Right ventricle myocardium inferior (tissue), 1 donor: ENCODE data around the gene SIRPB1. TPM values are rescaled to one million over a fixed set of nuclear protein-coding genes. Genes with fewer than 3 reads are reported as not detected.
"Not testable (repeated sequence)": the region's sequence is repeated elsewhere in the genome, so short reads cannot be mapped to it uniquely, and the experiment has no call there.

Experiments
- ATAC-seq: fragments of 200-7000 bp; cut with Tn5 transposase; one replicate; pipeline ENCODE4 v1.9.1; 2020; ENCODE audit warnings: mild to moderate bottlenecking, moderate library complexity
- DNase-seq: peaks from one replicate; pipeline ENCODE4 v3.0.0; 2021; ENCODE audit errors: missing footprints
- intact Hi-C: fragments of 100-400 bp; cut with DNase I; formaldehyde crosslinking; loops from one replicate; pipeline ENCODE4 v1.11.0; 2022
- total RNA-seq: library from RNA; stranded (reverse); fragmentation: NEBNext Ultra II Directional; extraction: Animal tissue kit (Norgen Biotek cat#: 25700); gene quantifications from one replicate; pipeline ENCODE4 v1.2.1, GENCODE V29; 2021
- donor health status: DM: no; HTN: yes; CAD: no; lungs with severe emphysema.

The SIRPB1 gene
- total RNA-seq, 1 donor from 2014 or later: 0.68 TPM

GRCh38 chr20:1618479-1618878, 1.3 kb downstream of the SIRPB1 start:
- intact Hi-C loops: no loop called here
- DNase-seq: no peak
- no peak for ATAC-seq

GRCh38 chr20:1616858-1617434, 2.9 kb downstream of the SIRPB1 start:
- ATAC-seq (no peak), DNase-seq (no peak)
- intact Hi-C loops: no loop called here

- ATAC-seq, DNase-seq, intact Hi-C loops: not testable (repeated sequence)
Observed at GRCh38 chr20:1610404-1610803, 9.4 kb downstream of the SIRPB1 start.

GRCh38 chr20:1608678-1609347, 11.0 kb downstream of the SIRPB1 start:
- DNase-seq, ATAC-seq, intact Hi-C loops: not testable (repeated sequence)

GRCh38 chr20:1600736-1601135, 19.1 kb downstream of the SIRPB1 start:
- DNase-seq (no peak), ATAC-seq (no peak)
- intact Hi-C loops: no loop called here

- intact Hi-C loops: no loop called here
- no peak for ATAC-seq
- no peak for DNase-seq
Observed at GRCh38 chr20:1595333-1595732, 24.5 kb downstream of the SIRPB1 start.

GRCh38 chr20:1588533-1589460, 31.0 kb downstream of the SIRPB1 start:
- intact Hi-C loops: no loop called here
- DNase-seq (no peak), ATAC-seq (no peak)

GRCh38 chr20:1587781-1588532, 31.9 kb downstream of the SIRPB1 start:
- intact Hi-C loops: no loop called here
- ATAC-seq (no peak), DNase-seq (no peak)

GRCh38 chr20:1579488-1579887, 40.3 kb downstream of the SIRPB1 start:
- no peak for DNase-seq
- intact Hi-C loops: no loop called here
- ATAC-seq: no peak

- intact Hi-C loops: no loop called here
- DNase-seq (no peak), ATAC-seq (no peak)
Observed at GRCh38 chr20:1577906-1578305, 41.9 kb downstream of the SIRPB1 start.

GRCh38 chr20:1577313-1577712, 42.5 kb downstream of the SIRPB1 start:
- ATAC-seq, intact Hi-C loops, DNase-seq: not testable (repeated sequence)

GRCh38 chr20:1576641-1577040, 43.2 kb downstream of the SIRPB1 start:
- intact Hi-C loops: no loop called here
- DNase-seq (no peak), ATAC-seq (no peak)

GRCh38 chr20:1576003-1576402, 43.8 kb downstream of the SIRPB1 start:
- ATAC-seq, intact Hi-C loops, DNase-seq: not testable (repeated sequence)

GRCh38 chr20:1571583-1571982, 48.2 kb downstream of the SIRPB1 start:
- intact Hi-C loops: not testable (repeated sequence)

More at GRCh38 chr20:1571583-1571982, 48.2 kb downstream of the SIRPB1 start:
- not testable (repeated sequence) for ATAC-seq, DNase-seq

Other genes starting within 250 kb of the SIRPB1 start
- 143 TPM for gene FKBP1A, start 227.0 kb downstream of the SIRPB1 start, total RNA-seq
- gene NSFL1C, start 153.2 kb downstream of the SIRPB1 start, total RNA-seq: 51.6 TPM
- 4.0 TPM for gene SIRPB2, start 128.6 kb downstream of the SIRPB1 start, total RNA-seq
- gene SIRPD, start 62.3 kb downstream of the SIRPB1 start, total RNA-seq: not detected
- not detected for gene SIRPG, start 37.8 kb upstream of the SIRPB1 start, total RNA-seq